Stimulated activated naive CD8-positive, alpha-beta T cell treated with anti-CD3 and anti-CD28 coated beads, Interleukin-15, amount 100 ng/mL, for 72 hours (primary cell): ENCODE results near the gene IL13RA2.

Source experiments
- ATAC-seq: fragments of 150-1000 bp; cut with Tn5 transposase; 2 replicates; pipeline ENCODE4 v1.10.0; 2021; ENCODE audit warnings: mild to moderate bottlenecking, moderate library complexity
- DNase-seq, 2 donors: peaks; one replicate each; pipeline ENCODE4 v3.0.0; 2021 to 2022
- H3K27ac Mint-ChIP-seq, 2 donors: one replicate each; pipeline ENCODE4 v1.8.0; 2022; ENCODE audit warnings: mild to moderate bottlenecking in 2 of 2, mixed read lengths in 2 of 2, moderate library complexity in 2 of 2
- H3K27me3 Mint-ChIP-seq: one replicate; pipeline ENCODE4 v1.8.0; 2022; ENCODE audit warnings: mixed read lengths
- H3K4me1 Mint-ChIP-seq: one replicate; pipeline ENCODE4 v1.8.0; 2022; ENCODE audit warnings: mild to moderate bottlenecking, mixed read lengths
- H3K4me3 Mint-ChIP-seq, 2 donors: one replicate each; pipeline ENCODE4 v1.8.0; 2022; ENCODE audit warnings: mild to moderate bottlenecking in 2 of 2, mixed read lengths in 2 of 2, moderate library complexity in 1 of 2
- H3K9me3 Mint-ChIP-seq, 2 donors: one replicate each; pipeline ENCODE4 v1.8.0; 2022; ENCODE audit warnings: mixed read lengths in 2 of 2

The IL13RA2 gene

GRCh38 chrX:115021121-115021520 lies 3.7 kb upstream of the IL13RA2 start:
- DNase-seq, result no peak
- no peaks in the 10 kb centered on the region for H3K4me1 Mint-ChIP-seq
- no peak overlapping the region for H3K4me3 Mint-ChIP-seq
- no peak for ATAC-seq
- peaks cover 0 to 4% of the 10 kb centered on the region in 2 donors for H3K9me3 Mint-ChIP-seq
- no peak overlapping the region for H3K27ac Mint-ChIP-seq
- no peaks in the 10 kb centered on the region for H3K27me3 Mint-ChIP-seq

- H3K27ac Mint-ChIP-seq, result no peak overlapping the region
- H3K4me3 Mint-ChIP-seq, result no peak overlapping the region
- no peaks in the 10 kb centered on the region for H3K4me1 Mint-ChIP-seq
- H3K9me3 Mint-ChIP-seq, result no peaks in the 10 kb centered on the region
- no peak for ATAC-seq
- DNase-seq, result no peak
- H3K27me3 Mint-ChIP-seq, result no peaks in the 10 kb centered on the region
Observed at GRCh38 chrX:115018944-115019343, 1.5 kb upstream of the IL13RA2 start.

- H3K4me3 Mint-ChIP-seq, result no peak overlapping the region
- H3K27ac Mint-ChIP-seq, result no peak overlapping the region
- no peaks in the 10 kb centered on the region for H3K27me3 Mint-ChIP-seq
- H3K9me3 Mint-ChIP-seq, result no peaks in the 10 kb centered on the region
- no peaks in the 10 kb centered on the region for H3K4me1 Mint-ChIP-seq
- DNase-seq (no peak), ATAC-seq (no peak)
Observed at GRCh38 chrX:115018040-115018647, 728 bp upstream of the IL13RA2 start.

GRCh38 chrX:115013705-115014104 lies 3.7 kb downstream of the IL13RA2 start:
- H3K27me3 Mint-ChIP-seq, result no peaks in the 10 kb centered on the region
- no peak for DNase-seq
- ATAC-seq, result no peak

GRCh38 chrX:115011428-115011827 lies 6.0 kb downstream of the IL13RA2 start:
- H3K4me3 Mint-ChIP-seq, result no peak overlapping the region
- H3K27ac Mint-ChIP-seq, result no peak overlapping the region
- DNase-seq, result no peak
- no peaks in the 10 kb centered on the region for H3K4me1 Mint-ChIP-seq
- ATAC-seq, result no peak
- no peaks in the 10 kb centered on the region for H3K27me3 Mint-ChIP-seq
- no peaks in the 10 kb centered on the region for H3K9me3 Mint-ChIP-seq

More at GRCh38 chrX:115013705-115014104, 3.7 kb downstream of the IL13RA2 start:
- no peaks in the 10 kb centered on the region for H3K4me1 Mint-ChIP-seq
- H3K4me3 Mint-ChIP-seq, result no peak overlapping the region
- H3K27ac Mint-ChIP-seq, result no peak overlapping the region
- no peaks in the 10 kb centered on the region for H3K9me3 Mint-ChIP-seq

- Mint-ChIP-seq H3K4me1 (no peaks in the 10 kb centered on the region), H3K4me3 (no peak overlapping the region), H3K9me3 (no peaks in the 10 kb centered on the region), H3K27me3 (no peaks in the 10 kb centered on the region), H3K27ac (no peak overlapping the region)
- no peak for DNase-seq
- ATAC-seq, result no peak
Observed at GRCh38 chrX:114999906-115000305, 17.5 kb downstream of the IL13RA2 start.

- DNase-seq (no peak), ATAC-seq (no peak)
- H3K4me1 Mint-ChIP-seq, result no peaks in the 10 kb centered on the region
- no peaks in the 10 kb centered on the region for H3K9me3 Mint-ChIP-seq
- no peak overlapping the region for H3K27ac Mint-ChIP-seq
- no peaks in the 10 kb centered on the region for H3K27me3 Mint-ChIP-seq
- no peak overlapping the region for H3K4me3 Mint-ChIP-seq
Observed at GRCh38 chrX:114997779-114998178, 19.6 kb downstream of the IL13RA2 start.

- H3K4me1 Mint-ChIP-seq, result no peaks in the 10 kb centered on the region
- H3K27me3 Mint-ChIP-seq, result no peaks in the 10 kb centered on the region
- H3K27ac Mint-ChIP-seq, result no peak overlapping the region
- H3K4me3 Mint-ChIP-seq, result no peak overlapping the region
- ATAC-seq (no peak), DNase-seq (no peak)
- H3K9me3 Mint-ChIP-seq, result no peaks in the 10 kb centered on the region
Observed at GRCh38 chrX:114985967-114986592, 31.3 kb downstream of the IL13RA2 start.

GRCh38 chrX:114976292-114976691 lies 41.1 kb downstream of the IL13RA2 start:
- no peak for DNase-seq
- no peaks in the 10 kb centered on the region for H3K27me3 Mint-ChIP-seq
- no peaks in the 10 kb centered on the region for H3K4me1 Mint-ChIP-seq
- no peak overlapping the region for H3K4me3 Mint-ChIP-seq
- peaks cover 0 to 5% of the 10 kb centered on the region in 2 donors for H3K9me3 Mint-ChIP-seq
- no peak for ATAC-seq
- H3K27ac Mint-ChIP-seq, result no peak overlapping the region

GRCh38 chrX:114973013-114973412 lies 44.4 kb downstream of the IL13RA2 start:
- Mint-ChIP-seq H3K4me1 (no peaks in the 10 kb centered on the region), H3K27me3 (no peaks in the 10 kb centered on the region), H3K9me3 (peaks cover 0 to under 1% of the 10 kb centered on the region in 2 donors), H3K27ac (no peak overlapping the region), H3K4me3 (no peak overlapping the region)
- ATAC-seq (no peak), DNase-seq (no peak)

- Mint-ChIP-seq H3K27ac (no peak overlapping the region), H3K9me3 (no peaks in the 10 kb centered on the region), H3K4me3 (no peak overlapping the region), H3K4me1 (no peaks in the 10 kb centered on the region), H3K27me3 (no peaks in the 10 kb centered on the region)
- no peak for ATAC-seq
- no peak for DNase-seq
Observed at GRCh38 chrX:114970806-114971205, 46.6 kb downstream of the IL13RA2 start.

- Mint-ChIP-seq H3K27me3 (no peaks in the 10 kb centered on the region), H3K9me3 (no peaks in the 10 kb centered on the region), H3K27ac (no peak overlapping the region), H3K4me1 (no peaks in the 10 kb centered on the region), H3K4me3 (no peak overlapping the region)
- no peak for DNase-seq
- ATAC-seq, result no peak
Observed at GRCh38 chrX:114964374-114964773, 53.0 kb downstream of the IL13RA2 start.

GRCh38 chrX:114962209-114962608 lies 55.2 kb downstream of the IL13RA2 start:
- H3K4me1 Mint-ChIP-seq, result no peaks in the 10 kb centered on the region
- no peak for ATAC-seq
- H3K27me3 Mint-ChIP-seq, result no peaks in the 10 kb centered on the region
- no peak overlapping the region for H3K4me3 Mint-ChIP-seq
- H3K9me3 Mint-ChIP-seq, result no peaks in the 10 kb centered on the region
- no peak overlapping the region for H3K27ac Mint-ChIP-seq
- DNase-seq, result no peak

GRCh38 chrX:114959729-114960128 lies 57.7 kb downstream of the IL13RA2 start:
- Mint-ChIP-seq H3K4me3 (no peak overlapping the region), H3K27me3 (no peaks in the 10 kb centered on the region), H3K27ac (no peak overlapping the region), H3K4me1 (no peaks in the 10 kb centered on the region), H3K9me3 (no peaks in the 10 kb centered on the region)
- DNase-seq (no peak), ATAC-seq (no peak)
